Upper lobe of left lung (tissue), 6 donors: ENCODE results near the gene PGBD5. TPM values are rescaled to one million over a fixed set of nuclear protein-coding genes. Genes with fewer than 3 reads are reported as not detected.

ENCODE experiments used
- ATAC-seq, 2 donors: fragments of 200-7000 bp; cut with Tn5 transposase; one replicate each; pipeline ENCODE4 v1.9.1; 2022; ENCODE audit warnings: mild to moderate bottlenecking in 2 of 2, moderate library complexity in 2 of 2; ENCODE audit not compliant: low FRiP score in 2 of 2
- DNase-seq, 2 donors: peaks; one replicate each; pipeline ENCODE4 v3.0.0-alpha.2; 2019 to 2020
- H3K27ac ChIP-seq, 4 donors: fragments of 200-600 bp; sonication (generic); one replicate each; pipeline ENCODE4 v1.5.1; 2016 to 2019
- H3K27me3 ChIP-seq, 4 donors: fragments of 200-600 bp; sonication (generic); one replicate each; pipeline ENCODE4 v1.5.1; 2017 to 2019
- H3K36me3 ChIP-seq, 4 donors: fragments of 200-600 bp; sonication (generic); one replicate each; pipeline ENCODE4 v1.5.1; 2016 to 2019
- H3K4me1 ChIP-seq, 4 donors: fragments of 200-600 bp; sonication (generic); one replicate each; pipeline ENCODE4 v1.5.1; 2018 to 2019
- H3K4me3 ChIP-seq, 4 donors: fragments of 200-600 bp; sonication (generic); one replicate each; pipeline ENCODE4 v1.5.1; 2017 to 2019; ENCODE audit warnings: mild to moderate bottlenecking in 2 of 4, moderate library complexity in 1 of 4
- H3K9me3 ChIP-seq, 4 donors: fragments of 200-600 bp; sonication (generic); one replicate each; pipeline ENCODE4 v1.5.1; 2018 to 2019
- CTCF ChIP-seq, 6 experiments: fragments of 450-650 bp in 4 of 6; fragments of 200-600 bp in 2 of 6; sonication (generic) in 2 of 6; IDR thresholded peaks; one replicate each; pipeline ENCODE4 v1.5.1; 2016 to 2019; ENCODE audit warnings: antibody characterized with exemption in 6 of 6
- EP300 ChIP-seq, 4 donors: sonication (generic); formaldehyde crosslinking; IDR thresholded peaks; one replicate each; pipeline ENCODE4 v1.5.1; 2017; ENCODE audit warnings: antibody characterized with exemption in 4 of 4, control low read depth in 2 of 4
- POLR2A ChIP-seq, 4 donors: fragments of 450-650 bp; IDR thresholded peaks; one replicate each; pipeline ENCODE4 v1.5.1; 2016 to 2017; ENCODE audit warnings: antibody characterized with exemption in 4 of 4, mild to moderate bottlenecking in 2 of 4
- POLR2AphosphoS5 ChIP-seq, 2 donors: sonication (generic); formaldehyde crosslinking; IDR thresholded peaks; one replicate each; pipeline ENCODE4 v1.5.1; 2017; ENCODE audit warnings: antibody characterized with exemption in 2 of 2
- WGBS, 2 donors: methylation state at CpG; one replicate each; pipeline ENCODE4 v1.1.5; 2017 to 2018; 5-methylcytosine and 5-hydroxymethylcytosine counted together
- total RNA-seq, 6 donors: library from RNA; depleted of rRNA in 4 of 6; stranded (reverse); fragments of >200 nt in 4 of 6; gene quantifications; one replicate each; pipeline versions ENCODE4 v1.1.0 to v1.2.1, GENCODE V29; 2016 to 2021
- donor health status: DM: no; HTN: no; CAD: no; lungs with moderate emphysema.
- donor health status: DM: no; HTN: yes; CAD: no; lungs with severe emphysema.

The PGBD5 gene
- total RNA-seq, 6 donors from 2014 or later, result 0.78 to 5.0 (median 3.9) TPM

- Histone ChIP-seq H3K9me3 (no peaks in the 10 kb centered on the region), H3K4me3 (no peak overlapping the region), H3K36me3 (peaks cover 9 to 59% (median 32%) of the 10 kb centered on the region in 4 donors), H3K4me1 (peaks cover 0 to 7% (median 4%) of the 10 kb centered on the region in 4 donors), H3K27me3 (no peaks in the 10 kb centered on the region), H3K27ac (no peak overlapping the region)
- DNase-seq (no peak), ATAC-seq (no peak)
- WGBS, 2 donors, result 98% methylated on average over 5 of the region's 5 CpGs; no CpG with 5 or more reads in 1 of the 2 donors
- TF ChIP-seq EP300 (IDR thresholded peaks at IDR 0.05) (no peak), POLR2A (IDR thresholded peaks at IDR 0.05) (no peak), POLR2AphosphoS5 (IDR thresholded peaks at IDR 0.05) (no peak), CTCF (IDR thresholded peaks at IDR 0.05) (no peak)
Observed at GRCh38 chr1:230276401-230276800, 149.7 kb downstream of the PGBD5 start.

- TF ChIP-seq EP300 (IDR thresholded peaks at IDR 0.05), result no peak
- no peak for TF ChIP-seq CTCF (IDR thresholded peaks at IDR 0.05)
- no peak for TF ChIP-seq POLR2A (IDR thresholded peaks at IDR 0.05)
- TF ChIP-seq POLR2AphosphoS5 (IDR thresholded peaks at IDR 0.05), result no peak
- no peak for ATAC-seq
- 58 to 81% methylated on average over 15 of the region's 15 CpGs for WGBS, 2 donors
- H3K9me3 ChIP-seq, result no peaks in the 10 kb centered on the region
- DNase-seq, result no peak
- H3K4me3 ChIP-seq, result no peak overlapping the region
- H3K4me1 ChIP-seq, result peaks cover 3 to 26% (median 15%) of the 10 kb centered on the region in 4 donors
- peaks cover 6 to 39% (median 17%) of the 10 kb centered on the region in 4 donors for H3K36me3 ChIP-seq
- no peak overlapping the region for H3K27ac ChIP-seq
- no peaks in the 10 kb centered on the region for H3K27me3 ChIP-seq
Observed at GRCh38 chr1:230274254-230274653, 151.9 kb downstream of the PGBD5 start.

- H3K4me3 ChIP-seq, result no peak overlapping the region
- ATAC-seq (no peak), DNase-seq (no peak)
- H3K27me3 ChIP-seq, result no peaks in the 10 kb centered on the region
- no peak overlapping the region for H3K27ac ChIP-seq
- 91 to 95% methylated on average over 7 of the region's 7 CpGs for WGBS, 2 donors
- peaks cover 11 to 34% (median 18%) of the 10 kb centered on the region in 4 donors for H3K4me1 ChIP-seq
- no peaks in the 10 kb centered on the region for H3K9me3 ChIP-seq
- no peak for TF ChIP-seq POLR2A (IDR thresholded peaks at IDR 0.05)
- TF ChIP-seq EP300 (IDR thresholded peaks at IDR 0.05), result no peak
- no peak for TF ChIP-seq POLR2AphosphoS5 (IDR thresholded peaks at IDR 0.05)
- TF ChIP-seq CTCF (IDR thresholded peaks at IDR 0.05), result no peak
- peaks cover 6 to 30% (median 12%) of the 10 kb centered on the region in 4 donors for H3K36me3 ChIP-seq
Observed at GRCh38 chr1:230273141-230273710, 152.9 kb downstream of the PGBD5 start.

- H3K27me3 ChIP-seq, result no peaks in the 10 kb centered on the region
- no peaks in the 10 kb centered on the region for H3K9me3 ChIP-seq
- no peak overlapping the region for H3K27ac ChIP-seq
- DNase-seq (no peak), ATAC-seq (no peak)
- 95 to 98% methylated on average over 6 to 9 of the region's 9 CpGs for WGBS, 2 donors
- peaks cover 11 to 34% (median 18%) of the 10 kb centered on the region in 4 donors for H3K4me1 ChIP-seq
- H3K36me3 ChIP-seq, result peaks cover 6 to 30% (median 11%) of the 10 kb centered on the region in 4 donors
- no peak overlapping the region for H3K4me3 ChIP-seq
- TF ChIP-seq EP300 (IDR thresholded peaks at IDR 0.05) (no peak), POLR2A (IDR thresholded peaks at IDR 0.05) (no peak), POLR2AphosphoS5 (IDR thresholded peaks at IDR 0.05) (no peak), CTCF (IDR thresholded peaks at IDR 0.05) (no peak)
Observed at GRCh38 chr1:230272557-230272956, 153.6 kb downstream of the PGBD5 start.
